NCI-H524 (cell line): ENCODE data around the gene MRPL23.

ENCODE experiments used
- DNase-seq, 2 experiments: peaks; one replicate each; lab custom pipeline; 2025; lab: John Stamatoyannopoulos, UW

Gene MRPL23

GRCh38 chr11:1994121-1994520, 47.0 kb downstream of the MRPL23 start:
- DNase-seq: no peak

DNA sequence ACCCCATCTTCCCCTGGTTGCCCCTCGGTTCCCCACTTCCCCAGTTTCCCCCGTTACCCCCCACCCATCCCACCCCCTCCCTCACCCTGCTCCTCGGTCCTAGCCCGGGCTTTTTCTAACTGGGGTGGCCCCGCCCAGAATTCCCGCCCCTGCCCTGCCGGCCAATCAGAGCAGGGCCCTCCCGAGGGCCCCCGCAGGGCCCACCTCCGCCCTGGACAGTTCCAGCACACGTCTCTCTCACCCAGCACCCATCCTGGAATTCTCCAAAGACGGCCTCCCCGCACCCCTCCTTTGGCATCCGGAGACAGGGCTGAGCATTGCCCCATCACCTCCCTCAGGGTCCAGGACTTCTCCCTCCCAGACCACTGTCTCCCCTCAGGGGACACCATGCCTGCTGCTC, 50.6 kb downstream of the MRPL23 start, which contains the start of gene H19:
Gene H19 (minus strand): TSS at position 88 of the 400 bp plus-strand sequence.
- DNase-seq: no peak

- no peak for DNase-seq
These were observed 51.2 kb downstream of the MRPL23 start for GRCh38 chr11:1998290-1998689.

- no peak for DNase-seq
These were observed 51.7 kb downstream of the MRPL23 start for GRCh38 chr11:1998861-1999260.

DNA sequence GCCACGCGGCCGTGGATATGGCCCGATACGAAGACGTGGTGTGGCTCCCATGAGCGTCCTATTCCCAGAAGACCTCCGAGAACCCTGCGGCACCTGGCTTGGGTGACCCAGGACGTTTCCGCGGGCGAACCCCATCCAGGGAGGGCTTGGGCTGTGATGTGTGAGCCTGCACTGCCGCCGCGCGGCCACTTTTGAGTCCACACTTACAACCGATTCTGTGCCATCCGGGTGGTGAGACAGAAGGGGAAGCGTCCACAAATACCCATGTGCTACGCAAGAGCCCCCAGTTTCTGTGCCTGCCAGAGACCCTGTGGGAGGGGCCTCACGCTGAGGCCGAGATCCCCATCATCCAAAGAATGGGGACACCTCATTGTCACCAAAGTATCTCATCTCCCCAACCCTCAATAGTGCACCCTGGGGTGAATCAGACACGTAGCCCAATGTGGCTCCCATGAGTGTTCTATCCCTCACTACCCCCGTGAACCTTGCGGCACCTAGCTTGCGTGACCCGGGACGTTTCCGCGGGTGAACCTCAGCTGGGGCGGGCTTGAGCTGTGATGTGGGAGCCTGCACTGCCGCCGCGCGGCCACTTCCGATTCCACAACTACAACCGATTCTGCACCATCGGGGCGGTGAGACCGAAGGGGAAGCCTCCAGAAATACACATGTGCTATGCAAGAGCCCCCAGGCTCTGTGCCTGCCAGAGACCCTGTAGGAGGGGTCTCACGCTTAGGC, 55.1 kb downstream of the MRPL23 start:
- no peak for DNase-seq

DNA sequence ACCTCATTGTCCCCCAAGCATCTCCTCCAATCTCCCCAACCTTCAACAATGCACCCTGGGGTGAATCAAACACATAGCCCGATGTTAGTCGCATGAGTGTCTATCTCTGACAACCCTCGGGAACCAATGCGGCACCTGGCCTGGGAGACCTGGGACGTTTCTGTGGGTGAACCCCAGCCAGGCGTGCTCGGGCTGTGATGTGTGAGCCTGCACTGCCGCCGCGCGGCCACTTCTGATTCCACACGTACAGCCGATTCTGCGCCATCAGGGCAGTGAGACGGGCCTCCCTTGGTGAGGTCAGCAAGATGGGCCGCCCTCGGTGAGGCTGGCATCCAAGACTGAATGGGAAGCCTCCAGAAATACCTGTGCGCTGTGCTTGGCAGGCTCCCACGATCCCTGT, 55.7 kb downstream of the MRPL23 start:
- no peak for DNase-seq

GRCh38 chr11:2004466-2004865, 57.3 kb downstream of the MRPL23 start:
- DNase-seq: no peak
